IMR-90 (cell line): ENCODE measurements around the gene ABHD17A.

Source experiments
- CEBPB ChIP-seq: IDR thresholded peaks from 2 replicates; pipeline ENCODE4 v1.6.1; 2012; ENCODE audit warnings: low read depth, low read length, improper control_type of control experiment
- CHD1 ChIP-seq: IDR thresholded peaks from 2 replicates; pipeline ENCODE4 v1.6.1; 2012; ENCODE audit warnings: low read depth, low read length, improper control_type of control experiment
- CTCF ChIP-seq: conservative IDR thresholded peaks from 2 replicates; pipeline ENCODE4 v1.5.1; 2012; ENCODE audit warnings: mild to moderate bottlenecking, low read depth, low read length, improper control_type of control experiment
- MAZ ChIP-seq: IDR thresholded peaks from 2 replicates; pipeline ENCODE4 v1.6.1; 2012; ENCODE audit warnings: low read depth, mild to moderate bottlenecking, low read length, improper control_type of control experiment, moderate library complexity, borderline replicate concordance
- MXI1 ChIP-seq: IDR thresholded peaks from 2 replicates; pipeline ENCODE4 v1.6.1; 2012; ENCODE audit warnings: low read depth, mild to moderate bottlenecking, low read length, moderate library complexity, borderline replicate concordance
- POLR2A ChIP-seq: IDR thresholded peaks from 2 replicates; pipeline ENCODE4 v1.6.1; 2012; ENCODE audit warnings: mild to moderate bottlenecking, low read depth, low read length
- RAD21 ChIP-seq: IDR thresholded peaks from 2 replicates; pipeline ENCODE4 v1.6.1; 2012; ENCODE audit warnings: low read length, improper control_type of control experiment
- SMC3 ChIP-seq: fragments of 150-350 bp; IDR thresholded peaks from 2 replicates; pipeline ENCODE4 v1.6.1; 2016; ENCODE audit warnings: low read depth, mild to moderate bottlenecking, antibody characterized with exemption, low read length, moderate library complexity

GRCh38 chr19:1848399-1849131, 36.7 kb downstream of the ABHD17A start, which contains the start of gene REXO1:
- peak; percentile 89 for TF ChIP-seq POLR2A
- peak; percentile 87 for TF ChIP-seq CTCF
- no peak for TF ChIP-seq CEBPB
- TF ChIP-seq CHD1 = no peak
- TF ChIP-seq MXI1 = no peak
- TF ChIP-seq RAD21 = peak; percentile 28; the same call in 1 of the 2 replicates
- peak; percentile 55; the same call in 1 of the 2 replicates for TF ChIP-seq MAZ
- TF ChIP-seq SMC3 = peak; percentile 34; the same call in 1 of the 2 replicates
